Cardiac fibroblast (primary cell): Measurements from ENCODE around the gene DHCR24.
"Not testable (repeated sequence)": the region's sequence is repeated elsewhere in the genome, so short reads cannot be mapped to it uniquely, and the experiment has no call there.

Source experiments
- DNase-seq, 2 donors: peaks; one replicate each; pipeline versions ENCODE4 v3.0.0 to v3.0.0-alpha.2; 2010; ENCODE audit warnings: low read depth in 2 of 2
- H3K4me3 ChIP-seq, 2 donors: replicated peaks in 1 of 2; 1 replicate in 1 of 2; 2 replicates in 1 of 2; pipeline ENCODE4 v1.5.1; 2011; ENCODE audit warnings: low read depth in 2 of 2, low read length in 2 of 2, mild to moderate bottlenecking in 2 of 2, moderate library complexity in 1 of 2
- TF ChIP-seq, protein P1 (sequence below): IDR thresholded peaks from one replicate; pipeline ENCODE4 v1.5.1; 2011; ENCODE audit warnings: low read depth, mild to moderate bottlenecking, low read length, inconsistent platforms

Gene DHCR24

DNA sequence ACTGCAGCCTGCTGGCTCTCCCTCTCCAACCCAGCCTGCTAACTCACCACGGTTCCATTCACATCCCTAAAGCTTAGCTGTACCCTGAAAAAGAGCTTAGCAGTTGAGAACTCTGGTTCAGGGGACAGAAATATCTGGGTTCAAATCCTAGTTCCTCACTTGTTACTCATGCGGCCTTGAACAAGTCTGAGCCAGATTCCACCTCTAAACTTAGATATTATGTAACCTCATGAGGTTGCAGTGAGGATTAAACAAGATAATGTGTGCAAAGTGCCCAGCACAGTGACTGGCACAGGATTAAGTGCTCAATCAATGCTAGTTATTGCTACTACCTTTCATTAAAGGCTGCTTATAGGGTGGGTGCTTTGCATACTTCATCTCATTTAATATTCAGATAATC lies 41.3 kb upstream of the DHCR24 start:
- TF ChIP-seq, protein P1, sequence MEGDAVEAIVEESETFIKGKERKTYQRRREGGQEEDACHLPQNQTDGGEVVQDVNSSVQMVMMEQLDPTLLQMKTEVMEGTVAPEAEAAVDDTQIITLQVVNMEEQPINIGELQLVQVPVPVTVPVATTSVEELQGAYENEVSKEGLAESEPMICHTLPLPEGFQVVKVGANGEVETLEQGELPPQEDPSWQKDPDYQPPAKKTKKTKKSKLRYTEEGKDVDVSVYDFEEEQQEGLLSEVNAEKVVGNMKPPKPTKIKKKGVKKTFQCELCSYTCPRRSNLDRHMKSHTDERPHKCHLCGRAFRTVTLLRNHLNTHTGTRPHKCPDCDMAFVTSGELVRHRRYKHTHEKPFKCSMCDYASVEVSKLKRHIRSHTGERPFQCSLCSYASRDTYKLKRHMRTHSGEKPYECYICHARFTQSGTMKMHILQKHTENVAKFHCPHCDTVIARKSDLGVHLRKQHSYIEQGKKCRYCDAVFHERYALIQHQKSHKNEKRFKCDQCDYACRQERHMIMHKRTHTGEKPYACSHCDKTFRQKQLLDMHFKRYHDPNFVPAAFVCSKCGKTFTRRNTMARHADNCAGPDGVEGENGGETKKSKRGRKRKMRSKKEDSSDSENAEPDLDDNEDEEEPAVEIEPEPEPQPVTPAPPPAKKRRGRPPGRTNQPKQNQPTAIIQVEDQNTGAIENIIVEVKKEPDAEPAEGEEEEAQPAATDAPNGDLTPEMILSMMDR, result no peak
- H3K4me3 ChIP-seq, result no peak overlapping the region
- no peak for DNase-seq

DNA sequence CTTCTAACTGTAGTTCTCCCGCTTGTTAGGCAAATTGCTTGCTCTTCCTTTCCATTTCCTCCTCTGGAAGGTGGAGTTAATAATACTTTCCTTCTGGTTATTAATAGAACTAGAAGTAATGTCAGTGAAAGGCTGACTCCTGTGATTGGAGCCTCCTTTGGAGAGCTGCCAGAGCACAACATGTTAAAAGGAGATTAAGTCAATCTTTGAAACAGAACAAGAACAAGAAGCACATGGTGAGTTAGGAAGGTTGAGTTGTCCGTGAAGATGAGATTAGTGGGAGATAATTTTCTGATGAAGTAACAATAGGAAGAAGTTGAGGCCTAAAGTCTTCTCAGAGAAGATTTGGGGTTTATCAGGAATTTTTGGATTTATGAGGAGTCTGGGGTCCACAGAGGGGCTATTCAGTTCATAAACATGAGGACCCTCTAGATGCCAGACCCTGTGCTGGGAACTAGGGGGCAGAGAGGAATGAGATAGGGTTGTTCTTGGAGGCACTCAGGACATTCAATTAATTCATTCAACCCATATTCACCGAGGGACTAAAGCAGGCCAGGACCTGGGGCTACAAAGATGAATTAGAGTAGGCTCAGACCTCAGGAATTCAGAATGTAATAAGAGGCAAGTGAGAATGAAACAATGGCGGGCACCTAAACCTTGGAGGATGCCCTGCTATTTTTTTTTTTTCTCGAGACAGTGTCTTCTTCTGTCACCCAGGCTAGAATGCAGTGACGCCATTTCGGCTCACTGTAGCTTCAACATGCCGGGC lies 40.7 kb upstream of the DHCR24 start:
- DNase-seq, result peak; percentile 63 to 67

GRCh38 chr1:54926970-54927369 lies 40.0 kb upstream of the DHCR24 start:
- TF ChIP-seq, protein P1, result no peak
- no peak overlapping the region for H3K4me3 ChIP-seq
- DNase-seq, result peak; percentile 20 to 46

More for the DNA sequence above, 40.7 kb upstream of the DHCR24 start:
- TF ChIP-seq, protein P1, result no peak
- H3K4me3 ChIP-seq, result no peak overlapping the region

DNA sequence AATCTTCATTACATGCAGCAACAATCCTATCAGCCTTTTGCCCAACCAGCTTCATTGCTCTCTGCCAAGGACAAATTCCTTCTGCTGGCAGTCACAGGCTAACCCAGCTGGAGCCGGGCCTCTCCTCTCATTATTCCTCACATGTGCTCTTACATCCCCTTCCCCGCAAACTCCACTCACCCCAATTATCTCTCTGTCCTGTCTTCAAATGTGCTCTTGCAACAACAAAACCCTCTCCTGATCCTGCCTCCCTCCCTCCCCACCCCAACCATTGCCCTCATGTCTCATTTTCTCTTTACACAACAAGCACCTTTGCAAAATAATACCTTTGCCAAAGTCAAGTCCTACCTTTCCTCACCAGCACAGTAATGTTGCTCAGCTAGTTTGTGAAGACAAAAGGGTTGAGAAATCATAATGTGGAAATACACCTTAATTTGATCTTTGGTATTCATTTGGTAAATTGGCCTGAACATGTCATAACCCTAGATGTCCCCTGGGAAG lies 36.0 kb upstream of the DHCR24 start:
- TF ChIP-seq, protein P1, result no peak
- H3K4me3 ChIP-seq, result no peak overlapping the region
- DNase-seq, result peak in 1 of 2 donors; percentile 37

- no peak overlapping the region for H3K4me3 ChIP-seq
- DNase-seq, result no peak
- TF ChIP-seq, protein P1, result no peak
Measured at GRCh38 chr1:54922040-54922761, 35.2 kb upstream of the DHCR24 start.

GRCh38 chr1:54919367-54920359 lies 32.7 kb upstream of the DHCR24 start:
- TF ChIP-seq, protein P1, result no peak
- no peak for DNase-seq
- no peak overlapping the region for H3K4me3 ChIP-seq

DNA sequence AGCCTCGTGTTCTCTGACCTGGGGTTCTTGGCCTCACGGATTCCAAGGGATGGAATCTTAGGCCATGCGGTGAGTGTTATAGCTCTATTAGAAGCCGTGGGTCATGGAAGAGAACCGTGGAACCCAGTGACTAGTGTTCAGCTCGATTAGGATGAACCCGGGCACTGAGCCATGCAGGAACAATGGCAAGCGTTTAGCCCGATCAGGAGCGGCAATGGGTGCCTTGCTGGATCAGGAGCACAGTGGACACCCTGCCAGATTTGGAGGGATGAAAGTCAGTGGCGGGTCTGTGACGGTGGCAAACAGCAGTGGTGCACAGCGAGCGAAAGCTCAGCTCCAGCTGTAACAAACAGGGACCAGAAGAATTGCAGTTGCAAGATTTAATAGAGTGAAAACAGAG lies 24.1 kb upstream of the DHCR24 start:
- DNase-seq, H3K4me3 ChIP-seq: not testable (repeated sequence)
